SH-SY5Y (cell line): ENCODE measurements around the gene MYH9.

Source experiments
- GATA2 ChIP-seq: IDR thresholded peaks from 2 replicates; pipeline ENCODE4 v1.6.1; 2011; ENCODE audit warnings: mild to moderate bottlenecking, low read depth, low read length
- GATA3 ChIP-seq: IDR thresholded peaks from 2 replicates; pipeline ENCODE4 v1.6.1; 2011; ENCODE audit warnings: low read depth, mild to moderate bottlenecking, low read length, moderate library complexity

DNA sequence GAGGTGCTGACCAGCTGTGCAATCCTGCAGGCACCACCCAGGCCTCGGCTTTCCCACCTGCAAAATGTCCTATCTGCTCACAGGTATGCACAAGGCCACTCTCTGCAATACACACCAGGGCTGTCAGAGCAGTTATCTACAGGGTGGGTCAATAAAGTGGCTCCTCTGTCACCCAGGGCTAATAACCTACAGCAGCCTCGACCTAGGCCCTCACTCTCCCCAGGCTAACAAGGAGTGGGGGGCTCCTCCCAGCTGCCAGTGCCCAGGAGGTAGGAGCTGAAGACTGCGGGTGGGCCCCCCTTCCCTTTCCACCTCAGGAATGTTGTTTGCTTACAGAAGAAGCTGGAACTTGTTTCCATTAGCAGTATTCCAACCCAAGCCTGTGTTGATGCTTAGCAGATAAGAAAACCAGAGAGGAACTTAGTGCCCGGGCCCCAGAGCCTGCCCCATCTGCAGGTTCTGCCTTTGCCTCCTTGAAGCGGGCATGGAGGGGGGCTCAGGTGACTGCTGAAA, 26.8 kb downstream of the MYH9 start:
- TF ChIP-seq GATA2 (no peak; the same call in 1 of the 2 replicates), GATA3 (no peak)
